ENCODE measurements around the gene TMC1. TPM values are rescaled to one million over a fixed set of nuclear protein-coding genes. Genes with fewer than 3 reads are reported as not detected.

Gene TMC1
- total and polyA plus RNA-seq, 2 of the 8 experiments (the other 6 are each of a cell fraction or from before 2014, with no cell fraction given) = 0.95 to 0.98 TPM

DNA sequence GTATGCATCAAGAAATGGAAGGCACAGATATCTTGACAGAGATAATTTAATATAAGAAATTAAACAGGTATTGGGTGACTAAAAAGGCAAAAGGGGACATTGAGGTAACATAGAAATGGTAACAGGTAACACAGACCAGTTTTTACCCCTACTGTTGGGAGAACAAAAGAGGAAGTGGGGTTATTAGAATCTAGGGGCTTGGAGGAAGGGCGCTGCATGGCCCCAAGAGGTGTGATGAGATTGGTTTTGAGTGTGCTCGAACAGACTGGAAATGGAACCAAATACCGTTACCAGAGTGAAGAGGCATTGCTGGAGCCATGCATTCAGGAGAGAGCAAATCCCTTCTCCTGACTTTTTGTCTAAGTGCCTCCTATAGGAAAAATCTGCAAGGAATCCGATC, 237.5 kb downstream of the TMC1 start:
- no peaks in the 10 kb centered on the region for H3K36me3 ChIP-seq (ENCODE audit: control insufficient read depth in 2 of 4, insufficient read depth in 4 of 4, low read length in 3 of 4)
- no peak overlapping the region for H2BK12ac ChIP-seq (ENCODE audit: low read depth, low read length)
- H4K91ac ChIP-seq (replicated peaks; ENCODE audit: insufficient read length, low read length) = no peak overlapping the region
- no peaks in the 10 kb centered on the region for H3K79me2 ChIP-seq (ENCODE audit: control insufficient read depth in 1 of 2, insufficient read depth in 2 of 2, low read length in 2 of 2)
- H3K23ac ChIP-seq (ENCODE audit: insufficient read length) = no peak overlapping the region
- H3K27me3 ChIP-seq (replicated peaks in 1 of 4; ENCODE audit: control insufficient read depth in 3 of 4, extremely low read depth in 1 of 4, insufficient read depth in 3 of 4, low read length in 3 of 4) = no peaks in the 10 kb centered on the region
- H3K9me3 ChIP-seq (ENCODE audit: insufficient read depth in 2 of 2, low read depth in 1 of 2, low read length in 1 of 2) = no peaks in the 10 kb centered on the region
- no peak overlapping the region for H2BK15ac ChIP-seq (ENCODE audit: low read length)
- H3K4me1 ChIP-seq (replicated peaks in 1 of 4; ENCODE audit: control insufficient read depth in 3 of 4, insufficient read depth in 4 of 4, low read length in 3 of 4) = peaks cover 0 to 2% (median 0%) of the 10 kb centered on the region in 4 experiments; a peak in 1 of 7 replicates
- H3K27ac ChIP-seq (ENCODE audit: low read depth, low read length) = no peak overlapping the region
- 91% methylated on average over 4 of the region's 4 CpGs; no CpG with 5 or more reads in 1 of the 2 experiments for WGBS, 2 experiments (ENCODE audit: extremely low coverage in 1 of 2, insufficient coverage in 1 of 2, insufficient read length in 1 of 2, insufficient replicate concordance in 2 of 2, low coverage in 1 of 2, low lambda C conversion rate in 2 of 2, missing lambda C conversion rate in 1 of 2)
- H2BK20ac ChIP-seq (ENCODE audit: low read length) = no peak overlapping the region
- H3K4me3 ChIP-seq (ENCODE audit: extremely low read depth in 1 of 4, insufficient read depth in 2 of 4, low read depth in 3 of 4, low read length in 4 of 4) = no peak overlapping the region
- CTCF ChIA-PET (ENCODE audit: partially characterized antibody) = no interaction called here
- H2BK5ac ChIP-seq (ENCODE audit: low read depth, low read length) = no peak overlapping the region
- no peak overlapping the region for H2AK5ac ChIP-seq (ENCODE audit: low read depth, low read length)
- no peak overlapping the region for H4K5ac ChIP-seq (ENCODE audit: insufficient read length, low read depth, low read length)
- no peak overlapping the region for H3K4ac ChIP-seq (replicated peaks; ENCODE audit: insufficient read length, low read depth, low read length)
- no peaks in the 10 kb centered on the region for H4K20me1 ChIP-seq (replicated peaks in 1 of 2; ENCODE audit: control insufficient read depth in 1 of 2, insufficient read depth in 2 of 2, low read length in 2 of 2)
- H3K4me2 ChIP-seq (ENCODE audit: insufficient read depth in 1 of 2, low read depth in 2 of 2, low read length in 2 of 2) = no peak overlapping the region
- H4K8ac ChIP-seq (ENCODE audit: extremely low read depth, insufficient read depth, low read length) = no peak overlapping the region
- H3K23me2 ChIP-seq (ENCODE audit: low read depth, low read length) = no peaks in the 10 kb centered on the region
- H3K18ac ChIP-seq (ENCODE audit: extremely low read depth, low read length) = no peak overlapping the region
- no peak overlapping the region for H3K14ac ChIP-seq (ENCODE audit: insufficient read length)
- H3K9ac ChIP-seq (replicated peaks in 1 of 4; ENCODE audit: extremely low read depth in 1 of 4, low read depth in 3 of 4, low read length in 3 of 4) = no peak overlapping the region; a peak in 1 of 7 replicates
- no peak for FAIRE-seq
- no peaks in the 10 kb centered on the region for H3K79me1 ChIP-seq (ENCODE audit: low read depth, low read length)
- DNase-seq (ENCODE audit: low read depth in 1 of 2, low spot score in 2 of 2) = no peak
- no peak overlapping the region for H2AFZ ChIP-seq (ENCODE audit: low read length)
- H2BK120ac ChIP-seq (replicated peaks; ENCODE audit: low read depth, low read length) = no peak overlapping the region
- H3K56ac ChIP-seq (replicated peaks; ENCODE audit: insufficient read length, low read depth, low read length) = no peak overlapping the region
- POLR2A ChIA-PET (ENCODE audit: partially characterized antibody) = no interaction called here
- TF ChIP-seq JUND (IDR thresholded peaks at IDR 0.05; ENCODE audit: low read length) = no peak

Measured in H1 (cell line).